ENCODE data around the gene URM1.
A peak's percentile ranks its signal among the peaks of the same experiment; 100 is the strongest.
"Not testable (repeated sequence)": the region's sequence is repeated elsewhere in the genome, so short reads cannot be mapped to it uniquely, and the experiment has no call there.

URM1 gene

DNA sequence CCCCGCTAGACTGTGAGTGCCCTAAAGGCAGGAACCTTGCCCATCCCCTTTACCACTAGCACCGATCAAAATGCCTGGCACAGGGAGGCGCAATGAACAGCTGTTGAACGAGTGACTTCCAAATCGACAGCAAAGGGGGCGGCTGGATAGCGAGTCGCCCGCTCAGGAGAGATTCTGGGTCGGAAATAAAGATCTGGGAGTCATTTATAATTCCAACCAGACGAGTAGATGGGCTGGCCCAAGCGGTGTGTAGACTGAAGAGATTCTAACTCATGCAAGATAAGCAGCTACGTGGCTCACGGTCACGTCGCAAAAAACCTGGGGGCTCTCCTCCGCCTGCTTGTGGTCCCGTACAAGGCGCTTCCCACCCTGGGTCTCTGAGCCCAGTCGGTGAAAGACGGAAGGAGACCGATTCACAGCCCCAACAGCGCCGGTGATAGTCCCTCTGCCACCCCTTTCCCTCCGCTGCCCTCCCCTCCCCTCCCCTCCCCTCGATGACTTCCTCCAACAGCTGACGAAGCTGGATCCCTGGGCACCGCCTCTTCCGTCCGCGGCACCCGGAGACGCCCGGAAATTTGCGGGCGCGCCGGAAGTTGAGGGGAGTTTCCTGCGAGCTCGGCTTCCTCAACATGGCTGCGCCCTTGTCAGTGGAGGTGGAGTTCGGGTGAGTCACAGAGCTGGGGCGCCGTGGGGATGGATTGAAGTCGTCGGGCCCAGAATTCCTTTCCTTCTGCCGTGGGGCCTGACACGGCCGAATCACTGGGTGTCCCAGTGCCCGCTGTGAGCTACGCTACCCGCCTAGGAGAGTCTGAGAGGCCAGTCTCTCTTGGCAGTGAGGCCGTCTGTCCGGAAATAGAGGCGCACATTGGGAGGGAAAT is at the start of gene URM1:
URM1 (plus strand) TSS at position 623 of the 878 bp plus-strand sequence; CDS start at position 630, 7 bp downstream.
- peak within 1 kb of the TSS; percentile 95 for H3K4me3 ChIP-seq (ENCODE audit: low read depth, low read length)

DNA sequence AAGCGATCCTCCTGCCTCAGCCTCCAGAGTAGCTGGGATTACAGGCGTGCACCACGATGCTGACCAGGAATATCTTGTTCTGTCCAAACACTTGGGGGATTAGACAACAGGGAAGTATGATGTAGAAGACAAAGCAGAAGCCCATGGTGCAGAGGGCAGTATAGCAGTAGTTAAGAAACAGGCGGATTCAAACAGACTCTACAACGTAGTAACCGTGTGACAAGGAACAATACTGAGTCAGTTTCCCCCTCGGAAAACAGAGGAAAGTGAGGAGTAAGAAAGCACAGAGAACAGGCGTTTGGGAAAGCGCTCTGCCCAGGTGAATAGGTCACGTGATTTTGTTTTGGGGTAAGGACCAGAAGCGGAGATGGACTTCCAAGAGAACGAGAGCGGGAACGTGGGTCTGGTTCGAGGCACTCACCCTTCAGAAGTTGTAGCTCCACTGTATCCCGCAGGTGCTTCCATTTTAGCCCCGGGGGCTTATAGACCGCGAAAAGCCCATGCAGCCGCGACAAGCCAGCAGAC is 49.2 kb upstream of the URM1 start:
- peak overlapping the region; percentile 98 for H3K4me3 ChIP-seq (ENCODE audit: low read depth, low read length)

DNA sequence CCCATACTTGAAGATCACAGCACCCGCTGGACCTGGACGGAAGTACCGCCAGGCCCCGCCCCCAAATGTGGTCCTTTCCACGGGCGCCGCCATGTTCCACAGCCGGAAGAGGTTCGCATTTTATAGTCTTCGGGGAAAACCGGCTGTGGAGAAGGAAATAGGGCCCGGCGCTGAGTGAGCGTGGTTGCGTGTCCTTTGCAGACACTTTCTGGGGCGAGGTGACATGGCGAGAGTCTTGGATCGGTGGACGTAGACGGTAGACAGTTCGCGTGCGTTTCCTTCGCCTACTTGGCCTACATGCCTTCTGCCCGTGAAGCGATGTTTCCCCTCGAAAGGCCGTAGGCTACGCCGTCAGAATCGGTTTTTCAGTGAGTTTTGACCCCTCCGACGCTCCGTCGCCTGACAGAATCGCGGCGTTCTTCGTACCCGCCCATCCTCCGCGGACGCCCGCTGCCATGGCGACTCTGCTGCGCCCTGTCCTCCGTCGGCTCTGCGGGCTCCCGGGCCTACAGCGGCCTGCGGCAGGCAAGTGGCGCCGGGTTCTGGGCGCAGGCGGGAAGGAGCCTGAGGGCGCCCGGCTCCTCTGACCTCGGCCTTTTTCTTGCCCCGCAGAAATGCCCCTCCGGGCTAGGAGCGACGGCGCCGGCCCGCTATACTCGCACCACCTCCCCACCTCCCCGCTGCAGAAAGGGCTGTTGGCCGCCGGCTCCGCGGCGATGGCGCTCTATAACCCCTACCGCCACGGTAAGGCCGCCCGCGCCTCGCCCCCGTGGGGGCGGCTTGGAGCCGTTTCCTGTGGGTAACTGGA is 48.6 kb upstream of the URM1 start, which contains the start of the genes COQ4 and TRUB2:
COQ4 (plus strand) TSS at position 436 of the 808 bp plus-strand sequence; CDS start at position 456, 20 bp downstream.
TRUB2 (minus strand) TSS at position 44 of the 808 bp plus-strand sequence; CDS start at position 5, 39 bp downstream.
- H3K4me3 ChIP-seq (ENCODE audit: low read depth, low read length), result peak within 1 kb of the TSS; percentile 98

DNA sequence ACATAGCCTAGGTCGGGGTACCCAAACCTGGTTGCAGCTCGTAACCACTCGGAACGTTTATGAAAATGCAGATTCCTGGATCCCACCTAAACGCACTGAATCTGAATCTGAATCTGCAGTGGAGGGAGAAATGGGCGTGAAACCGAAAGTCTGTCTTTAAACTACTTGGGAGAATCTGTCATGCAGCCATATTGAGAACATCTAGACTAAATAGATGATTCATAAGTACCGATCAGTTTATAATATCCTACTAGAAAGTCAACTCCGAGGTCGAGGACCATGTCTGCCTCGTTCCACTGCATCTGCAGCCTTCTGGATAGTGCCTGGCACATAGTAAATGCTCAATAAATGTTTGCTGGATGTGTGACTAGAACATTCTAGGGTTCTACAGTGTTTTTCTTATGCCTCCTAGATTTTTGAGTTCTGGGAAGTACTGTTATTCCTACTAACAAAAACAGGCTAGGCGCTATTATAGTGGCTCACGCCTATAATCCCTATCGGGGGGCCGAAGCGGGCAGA is 47.9 kb upstream of the URM1 start:
- peak overlapping the region; percentile 98 for H3K4me3 ChIP-seq (ENCODE audit: low read depth, low read length)

DNA sequence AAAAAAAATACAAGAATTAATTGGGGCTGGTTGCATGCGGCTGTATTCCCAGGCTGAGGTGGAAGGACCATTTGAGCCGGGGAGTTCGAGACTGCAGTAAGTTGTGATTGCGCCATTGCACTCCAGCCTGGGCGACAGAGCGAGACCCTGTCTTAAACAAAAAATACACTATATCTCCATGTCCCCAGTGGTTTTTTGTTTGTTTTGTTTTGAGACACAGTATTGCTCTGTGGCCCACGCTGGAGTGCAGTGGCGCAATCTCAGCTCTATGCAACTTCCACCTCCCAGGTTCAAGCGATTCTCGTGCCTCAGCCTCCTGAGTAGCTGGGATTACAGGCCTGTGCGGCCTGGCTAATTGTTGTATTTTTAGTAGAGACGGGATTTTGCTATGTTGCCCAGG is 47.4 kb upstream of the URM1 start:
- peak overlapping the region; percentile 98 for H3K4me3 ChIP-seq (ENCODE audit: low read depth, low read length)

DNA sequence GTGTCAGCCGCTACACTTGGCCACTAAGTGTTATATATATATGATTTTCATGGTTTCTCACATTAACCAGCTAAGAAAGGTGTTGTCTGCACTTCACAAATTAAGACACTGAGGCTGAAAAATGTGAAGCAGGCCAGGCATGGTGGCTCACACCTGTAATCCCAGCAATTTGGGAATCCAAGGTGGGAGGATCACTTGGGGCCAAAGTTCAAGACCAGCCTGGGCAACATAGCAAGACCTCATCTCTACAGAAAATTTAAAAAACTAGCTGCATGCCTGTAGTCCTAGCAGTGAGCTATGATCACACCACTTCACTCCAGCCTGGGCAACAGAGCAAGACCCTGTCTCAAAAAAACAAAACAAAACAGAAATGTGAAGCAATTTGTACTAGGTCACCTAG is 46.8 kb upstream of the URM1 start:
- H3K4me3 ChIP-seq (ENCODE audit: low read depth, low read length), result no peak overlapping the region

DNA sequence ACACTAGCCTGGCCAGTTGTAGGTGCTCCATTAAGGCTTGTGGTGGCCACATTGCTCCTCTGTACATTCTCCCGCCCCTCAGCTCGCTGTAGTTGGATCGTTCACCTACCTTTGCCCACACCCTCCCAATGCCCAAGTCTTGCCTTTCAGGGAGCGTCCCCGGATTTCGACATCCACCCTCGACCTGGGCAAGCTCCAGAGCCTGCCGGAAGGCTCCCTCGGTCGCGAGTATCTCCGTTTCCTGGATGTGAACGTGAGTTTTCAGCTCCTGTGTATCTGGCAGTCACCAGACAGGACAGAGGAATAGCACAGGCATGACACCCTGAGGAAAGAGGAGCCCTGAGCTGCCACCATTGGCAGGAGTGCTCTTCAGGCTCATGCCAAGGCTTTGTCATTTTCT is 45.5 kb upstream of the URM1 start:
- no peak overlapping the region for H3K4me3 ChIP-seq (ENCODE audit: low read depth, low read length)

DNA sequence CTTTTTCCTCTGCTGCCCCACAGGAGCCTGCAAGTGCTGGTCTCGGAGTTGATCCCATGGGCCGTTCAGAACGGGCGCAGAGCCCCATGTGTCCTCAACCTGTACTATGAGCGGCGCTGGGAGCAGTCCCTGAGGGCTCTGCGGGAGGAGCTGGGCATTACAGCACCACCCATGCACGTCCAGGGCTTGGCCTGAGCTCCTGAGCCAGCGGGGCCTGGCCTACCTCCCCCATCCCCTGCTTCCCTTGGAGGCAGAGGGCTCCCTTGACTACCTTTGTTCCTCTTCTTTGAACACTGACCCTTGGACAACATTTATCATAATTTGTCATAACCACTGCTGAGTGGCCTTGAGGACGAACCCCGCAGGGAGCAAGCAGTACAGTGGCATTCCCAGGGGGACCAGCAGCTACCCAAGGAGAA is 37.7 kb upstream of the URM1 start:
- H3K4me3 ChIP-seq (ENCODE audit: low read depth, low read length), result no peak overlapping the region

DNA sequence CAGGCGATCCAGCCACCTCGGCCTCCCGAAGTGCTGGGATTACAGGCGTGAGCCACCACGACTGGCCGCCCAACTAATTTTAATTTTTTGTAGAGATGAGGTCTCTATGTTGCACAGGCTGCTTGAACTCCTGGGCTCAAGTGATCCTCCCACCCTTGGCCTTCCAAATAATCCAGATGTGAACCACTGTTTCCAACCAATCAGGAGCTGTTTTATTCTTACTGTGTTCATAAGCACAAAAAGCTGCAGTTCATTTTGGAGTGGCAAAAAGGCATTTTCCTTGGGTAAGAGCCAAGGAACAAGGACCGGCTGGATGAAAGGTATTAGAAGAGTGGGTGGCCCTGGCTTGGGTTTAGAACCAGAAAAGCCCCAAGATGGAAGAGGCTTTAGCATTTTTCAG is 36.0 kb upstream of the URM1 start:
- H3K4me3 ChIP-seq (ENCODE audit: low read depth, low read length), result no peak overlapping the region

DNA sequence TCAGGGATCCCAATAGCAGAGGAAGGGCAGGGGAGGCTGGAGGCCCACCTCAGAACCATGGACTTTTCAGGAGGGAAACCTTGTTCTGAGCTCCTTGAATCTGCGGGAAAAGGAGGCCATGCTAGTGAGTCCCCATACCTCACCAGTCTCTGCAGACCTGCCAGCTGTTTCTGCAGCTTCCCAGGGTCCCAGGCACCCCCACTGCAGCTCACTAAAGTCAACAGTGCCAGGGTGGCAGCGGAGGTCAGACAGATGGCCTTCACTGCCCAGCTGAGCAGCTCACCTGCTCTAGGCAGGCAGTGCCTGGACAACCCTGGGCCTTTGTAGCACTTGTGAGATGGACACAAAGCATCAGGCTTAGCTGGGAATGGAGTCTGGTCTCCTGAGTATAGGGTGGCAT is 35.3 kb upstream of the URM1 start:
- no peak overlapping the region for H3K4me3 ChIP-seq (ENCODE audit: low read depth, low read length)

DNA sequence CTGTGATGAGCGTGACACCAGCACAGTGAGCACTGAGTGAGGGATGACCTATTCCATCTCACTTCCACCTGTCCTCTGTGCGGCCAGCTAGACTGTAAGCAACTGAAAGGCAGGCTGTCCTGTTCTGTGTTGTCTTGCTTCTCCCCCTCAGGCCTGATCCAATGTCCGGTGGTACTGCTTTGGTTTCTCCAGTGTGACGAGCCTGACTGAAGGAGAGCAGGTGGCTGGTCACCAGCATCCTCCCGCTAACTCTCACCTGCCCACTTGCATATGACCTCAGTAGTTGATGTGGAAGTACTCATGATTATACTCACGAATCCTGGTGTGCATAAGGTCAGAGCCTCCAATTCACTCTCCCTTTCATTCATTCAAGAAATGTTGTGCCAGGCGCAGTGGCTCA is 33.2 kb upstream of the URM1 start:
- H3K4me3 ChIP-seq (ENCODE audit: low read depth, low read length), result no peak overlapping the region

DNA sequence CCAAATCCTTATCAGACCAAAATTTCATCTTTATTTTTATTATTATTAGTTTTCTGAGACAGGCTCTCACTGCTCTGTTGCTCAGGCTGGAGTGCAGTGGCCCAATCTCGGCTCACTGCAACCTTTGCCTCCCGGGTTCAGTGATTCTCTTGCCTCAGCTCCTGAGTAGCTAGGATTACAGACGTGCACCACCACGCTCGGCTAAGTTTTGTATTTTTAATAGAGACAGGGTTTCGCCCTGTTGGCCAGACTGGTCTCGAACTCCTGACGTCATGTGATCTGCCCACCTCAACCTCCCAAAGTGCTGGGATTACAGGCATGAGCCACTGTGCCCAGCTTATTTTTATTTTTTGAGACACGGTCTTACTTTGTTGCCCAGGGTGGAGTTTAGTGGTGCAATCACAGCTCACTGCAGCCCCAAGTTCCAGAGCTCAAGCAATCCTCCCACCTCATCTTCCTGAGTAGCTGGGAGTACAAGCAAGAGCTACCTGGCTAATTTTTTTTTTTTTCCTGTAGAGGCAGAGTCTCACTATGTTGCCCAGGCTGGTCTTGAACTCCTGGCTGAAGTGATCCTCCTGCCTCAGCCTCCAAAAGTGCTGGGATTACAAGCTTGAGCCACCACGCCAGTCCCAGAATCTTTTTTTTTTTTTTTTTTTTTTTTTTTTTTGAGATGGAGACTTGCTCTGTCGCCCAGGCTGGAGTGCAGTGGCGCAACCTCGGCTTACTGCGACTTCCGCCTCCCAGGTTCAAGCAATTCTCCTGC is 32.1 kb upstream of the URM1 start:
- not testable (repeated sequence) for H3K4me3 ChIP-seq (ENCODE audit: low read depth, low read length)

DNA sequence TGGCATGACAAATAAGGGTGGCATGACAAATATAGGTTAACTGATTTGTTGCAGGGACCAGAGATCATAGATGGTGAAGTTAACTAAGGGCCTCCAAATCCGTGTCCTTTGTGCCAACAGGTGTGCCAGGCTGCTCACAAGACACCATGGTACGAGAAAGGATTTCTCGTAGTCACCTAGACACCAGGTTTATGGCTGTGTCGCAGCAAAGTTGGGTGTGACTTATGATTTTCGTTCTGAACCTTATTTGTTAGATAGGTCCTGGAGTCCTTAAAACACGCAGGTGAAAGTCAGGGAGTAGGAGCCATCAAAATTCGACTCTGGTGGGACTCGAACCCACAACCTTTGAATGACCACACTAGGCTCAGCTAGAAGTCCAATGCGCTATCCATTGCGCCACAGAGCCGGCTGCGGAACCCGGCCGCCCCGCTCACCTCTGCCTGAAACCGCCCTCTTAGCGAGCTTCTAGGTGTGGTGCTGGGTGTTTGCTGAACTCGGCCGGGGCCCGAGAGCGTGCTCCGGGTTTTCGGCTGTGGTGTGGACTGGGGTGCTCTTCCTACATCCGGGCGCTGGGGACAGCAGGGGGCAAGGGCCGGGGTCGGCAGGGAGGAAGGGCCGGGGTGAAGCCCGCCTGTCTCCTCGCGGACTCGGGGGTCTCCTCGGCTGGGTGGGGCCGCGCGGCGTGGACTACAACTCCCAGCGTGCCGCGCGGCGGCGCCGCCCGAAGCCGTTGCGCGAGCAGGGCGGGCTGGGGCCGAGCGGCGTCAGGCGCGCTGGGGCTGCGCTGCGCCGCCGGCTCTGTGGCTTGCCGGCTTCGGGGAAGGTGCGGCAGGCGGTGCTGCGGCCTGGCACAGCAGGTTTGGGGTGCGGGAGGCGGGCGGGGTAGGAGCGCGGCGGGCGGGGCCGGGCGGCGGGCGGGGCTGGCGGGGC is 31.1 kb upstream of the URM1 start, which contains the start of gene SLC27A4:
SLC27A4 (plus strand) TSS at position 767 of the 930 bp plus-strand sequence. CDS start 2,606 bp downstream, outside the sequence.
- peak within 1 kb of the TSS; percentile 63 for H3K4me3 ChIP-seq (ENCODE audit: low read depth, low read length)

DNA sequence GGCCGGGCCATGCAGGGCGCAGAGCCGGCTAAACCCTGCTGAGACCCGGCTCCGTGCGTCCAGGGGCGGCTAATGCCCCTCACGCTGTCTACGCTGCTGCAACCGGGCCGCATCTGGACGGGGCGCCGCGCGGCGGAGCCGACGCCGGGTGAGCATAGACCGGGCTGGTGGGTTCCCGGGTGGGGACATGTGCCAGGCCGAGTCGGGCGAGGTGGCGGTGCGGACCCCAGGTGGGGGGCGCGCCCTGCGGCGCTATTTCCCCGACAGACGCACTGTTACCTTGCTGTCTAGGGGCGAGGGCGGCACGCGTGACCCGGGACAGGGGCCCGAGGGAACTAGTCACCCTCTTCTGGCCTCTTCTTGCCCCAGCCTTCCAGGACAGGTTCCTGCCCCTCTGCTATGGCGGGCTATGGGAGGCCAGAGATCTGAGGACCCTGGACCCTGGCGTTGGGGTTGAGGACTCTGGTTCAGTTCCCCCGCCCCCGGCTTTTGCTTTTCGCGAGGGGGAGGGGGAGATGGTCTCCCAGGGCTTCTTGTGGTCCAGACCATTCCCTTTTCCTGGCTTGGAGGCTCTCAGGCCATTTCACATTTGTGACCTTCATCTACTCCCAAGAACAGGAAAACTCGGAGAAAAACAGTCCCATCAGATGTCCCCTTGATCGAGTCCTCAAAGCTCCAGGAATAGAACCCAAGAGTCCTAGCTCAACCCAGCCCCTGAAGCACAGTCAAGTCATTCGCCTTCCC is 30.3 kb upstream of the URM1 start:
- H3K4me3 ChIP-seq (ENCODE audit: low read depth, low read length), result peak overlapping the region; percentile 63

DNA sequence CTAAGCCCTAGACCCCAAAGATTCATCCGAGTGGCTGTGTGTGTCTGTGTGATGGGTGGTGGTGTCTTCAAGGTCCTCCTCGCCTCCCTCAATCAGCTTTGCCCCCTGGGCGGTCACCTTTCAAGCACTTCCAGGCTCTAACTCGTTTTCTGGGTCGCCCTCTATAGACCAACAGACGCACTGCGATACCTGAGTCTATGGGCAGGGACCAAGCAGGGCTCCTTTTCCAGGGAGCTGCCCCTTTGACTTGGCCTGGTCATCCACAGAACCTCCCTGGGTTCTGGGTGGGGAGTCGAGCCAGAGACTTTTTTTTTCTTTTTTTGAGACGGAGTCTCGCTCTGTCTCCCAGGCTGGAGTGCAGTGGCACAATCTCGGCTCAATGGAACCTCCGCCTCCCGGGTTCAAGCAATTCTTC is 29.7 kb upstream of the URM1 start:
- peak overlapping the region; percentile 63 for H3K4me3 ChIP-seq (ENCODE audit: low read depth, low read length)

DNA sequence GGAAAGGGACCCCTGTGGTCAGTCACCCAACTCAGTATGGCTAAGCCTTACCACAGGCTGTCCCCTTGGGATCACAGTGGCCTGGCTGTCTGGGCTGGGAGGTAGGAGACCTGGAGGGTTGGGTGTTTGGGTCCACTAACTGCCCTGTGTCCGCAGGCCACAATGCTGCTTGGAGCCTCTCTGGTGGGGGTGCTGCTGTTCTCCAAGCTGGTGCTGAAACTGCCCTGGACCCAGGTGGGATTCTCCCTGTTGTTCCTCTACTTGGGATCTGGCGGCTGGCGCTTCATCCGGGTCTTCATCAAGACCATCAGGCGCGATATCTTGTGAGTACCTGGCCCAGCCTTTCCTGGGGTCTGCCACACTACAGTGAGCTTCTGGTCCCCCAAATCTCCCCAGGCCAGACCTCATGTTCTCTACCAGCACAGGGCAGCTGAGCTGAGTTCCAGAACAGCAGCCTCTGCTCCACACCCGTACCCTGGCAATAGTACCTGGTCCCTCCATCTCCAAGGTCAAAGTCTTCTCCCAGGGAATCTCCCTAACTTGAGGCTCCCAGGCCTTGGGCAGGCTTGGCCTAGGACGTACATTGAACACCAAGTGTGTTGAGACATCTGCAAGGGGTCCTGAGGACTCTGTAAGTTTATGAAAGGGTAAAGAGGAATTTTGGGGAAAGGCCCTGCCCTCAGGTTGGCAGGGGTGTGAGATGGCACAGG is 28.0 kb upstream of the URM1 start:
- H3K4me3 ChIP-seq (ENCODE audit: low read depth, low read length), result no peak overlapping the region

DNA sequence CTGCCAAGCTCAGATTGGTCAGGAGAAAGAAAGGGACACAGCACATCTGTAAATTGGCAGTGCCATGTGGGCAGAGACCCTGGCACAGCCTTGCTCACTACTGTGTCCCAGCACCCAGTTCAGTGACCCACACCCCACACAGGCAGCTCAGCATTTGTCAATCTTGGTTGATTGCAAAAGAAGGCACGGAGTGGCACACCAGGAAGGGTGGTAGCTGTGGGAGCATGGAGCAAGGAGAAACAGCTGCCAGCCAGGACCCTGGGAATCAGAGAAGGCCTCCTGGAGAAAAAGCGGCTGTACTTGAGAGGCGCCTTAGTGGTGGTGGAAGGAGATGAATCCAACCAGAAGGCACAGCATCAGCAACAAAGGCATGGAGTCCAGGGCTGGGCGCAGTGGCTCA is 27.3 kb upstream of the URM1 start:
- H3K4me3 ChIP-seq (ENCODE audit: low read depth, low read length), result no peak overlapping the region
